HG03139 (cell line): ENCODE measurements around the gene ETS2.

Experiments used
- ATAC-seq: cut with Tn5 transposase; IDR thresholded peaks from one replicate; pipeline ENCODE4 v1.9.1; 2021; ENCODE audit not compliant: unreplicated experiment

ETS2 gene

GRCh38 chr21:38805328-38806152 lies at the start of gene ETS2:
ETS2 (plus strand) TSS chr21:38805929; CDS start chr21:38810035, 4,106 bp downstream.
- ATAC-seq, result peak; percentile 67

GRCh38 chr21:38756746-38757145 lies 49.0 kb upstream of the ETS2 start:
- no peak for ATAC-seq

- no peak for ATAC-seq
Observed at GRCh38 chr21:38758501-38759214, 47.1 kb upstream of the ETS2 start.

GRCh38 chr21:38759413-38759812 lies 46.3 kb upstream of the ETS2 start:
- no peak for ATAC-seq

GRCh38 chr21:38760017-38760761 lies 45.5 kb upstream of the ETS2 start:
- no peak for ATAC-seq

GRCh38 chr21:38760762-38761155 lies 45.0 kb upstream of the ETS2 start:
- ATAC-seq, result no peak

GRCh38 chr21:38761531-38761930 lies 44.2 kb upstream of the ETS2 start:
- ATAC-seq, result no peak

- no peak for ATAC-seq
Observed at GRCh38 chr21:38765056-38765455, 40.7 kb upstream of the ETS2 start.

GRCh38 chr21:38766987-38767722 lies 38.6 kb upstream of the ETS2 start:
- peak; percentile 89 for ATAC-seq

GRCh38 chr21:38768471-38769063 lies 37.2 kb upstream of the ETS2 start:
- no peak for ATAC-seq

GRCh38 chr21:38769191-38769780 lies 36.4 kb upstream of the ETS2 start:
- ATAC-seq, result no peak

GRCh38 chr21:38770660-38771059 lies 35.1 kb upstream of the ETS2 start:
- no peak for ATAC-seq

- ATAC-seq, result no peak
Observed at GRCh38 chr21:38771536-38771935, 34.2 kb upstream of the ETS2 start.

- no peak for ATAC-seq
Observed at GRCh38 chr21:38772646-38773045, 33.1 kb upstream of the ETS2 start.

- no peak for ATAC-seq
Observed at GRCh38 chr21:38773099-38774061, 32.3 kb upstream of the ETS2 start.

GRCh38 chr21:38774152-38774551 lies 31.6 kb upstream of the ETS2 start:
- no peak for ATAC-seq

GRCh38 chr21:38774586-38775285 lies 31.0 kb upstream of the ETS2 start:
- ATAC-seq, result no peak

GRCh38 chr21:38775733-38776132 lies 30.0 kb upstream of the ETS2 start:
- ATAC-seq, result no peak
